Peyer's patch (tissue), 4 donors: ENCODE measurements around the gene PCDHGB6. TPM values are rescaled to one million over a fixed set of nuclear protein-coding genes. Genes with fewer than 3 reads are reported as not detected.
"Not testable (repeated sequence)": the region's sequence is repeated elsewhere in the genome, so short reads cannot be mapped to it uniquely, and the experiment has no call there.

Experiments used
- DNase-seq, 3 donors: peaks; one replicate each; pipeline ENCODE4 v3.0.0-alpha.2; 2017 to 2019
- H3K27ac ChIP-seq, 4 donors: fragments of 200-600 bp; sonication (generic); one replicate each; pipeline ENCODE4 v1.5.1; 2016 to 2019
- H3K27me3 ChIP-seq, 2 donors: fragments of 200-600 bp; sonication (generic); one replicate each; pipeline ENCODE4 v1.5.1; 2019
- H3K36me3 ChIP-seq, 3 donors: fragments of 200-600 bp; sonication (generic); one replicate each; pipeline ENCODE4 v1.5.1; 2016 to 2019
- H3K4me1 ChIP-seq, 4 donors: fragments of 200-600 bp; sonication (generic); one replicate each; pipeline ENCODE4 v1.5.1; 2016 to 2019
- H3K4me3 ChIP-seq, 4 donors: fragments of 200-600 bp; sonication (generic); 1 replicate in 3 of 4; 2 replicates in 1 of 4; pipeline ENCODE4 v1.5.1; 2016 to 2019; ENCODE audit warnings: mild to moderate bottlenecking in 1 of 4
- H3K9me3 ChIP-seq, 4 donors: fragments of 200-600 bp; sonication (generic); one replicate each; pipeline ENCODE4 v1.5.1; 2016 to 2019; ENCODE audit warnings: mild to moderate bottlenecking in 1 of 4
- POLR2A ChIP-seq, 2 donors: fragments of 450-650 bp; IDR thresholded peaks; one replicate each; pipeline ENCODE4 v1.5.1; 2017; ENCODE audit warnings: antibody characterized with exemption in 2 of 2, mild to moderate bottlenecking in 2 of 2, moderate library complexity in 2 of 2
- total RNA-seq, 4 donors: library from RNA; depleted of rRNA; stranded (reverse); fragments of >200 nt; gene quantifications; one replicate each; pipeline ENCODE4 v1.1.0, GENCODE V29; 2016
- TF ChIP-seq, protein P1 (sequence below), 6 experiments: fragments of 450-650 bp in 4 of 6; fragments of 200-600 bp in 2 of 6; sonication (generic) in 1 of 6; IDR thresholded peaks; one replicate each; pipeline ENCODE4 v1.5.1; 2017 to 2019; ENCODE audit warnings: antibody characterized with exemption in 6 of 6, mild to moderate bottlenecking in 3 of 6, moderate library complexity in 1 of 6

Gene PCDHGB6
- total RNA-seq, 4 donors from 2014 or later = 1.1 to 7.4 (median 3.3) TPM

DNA sequence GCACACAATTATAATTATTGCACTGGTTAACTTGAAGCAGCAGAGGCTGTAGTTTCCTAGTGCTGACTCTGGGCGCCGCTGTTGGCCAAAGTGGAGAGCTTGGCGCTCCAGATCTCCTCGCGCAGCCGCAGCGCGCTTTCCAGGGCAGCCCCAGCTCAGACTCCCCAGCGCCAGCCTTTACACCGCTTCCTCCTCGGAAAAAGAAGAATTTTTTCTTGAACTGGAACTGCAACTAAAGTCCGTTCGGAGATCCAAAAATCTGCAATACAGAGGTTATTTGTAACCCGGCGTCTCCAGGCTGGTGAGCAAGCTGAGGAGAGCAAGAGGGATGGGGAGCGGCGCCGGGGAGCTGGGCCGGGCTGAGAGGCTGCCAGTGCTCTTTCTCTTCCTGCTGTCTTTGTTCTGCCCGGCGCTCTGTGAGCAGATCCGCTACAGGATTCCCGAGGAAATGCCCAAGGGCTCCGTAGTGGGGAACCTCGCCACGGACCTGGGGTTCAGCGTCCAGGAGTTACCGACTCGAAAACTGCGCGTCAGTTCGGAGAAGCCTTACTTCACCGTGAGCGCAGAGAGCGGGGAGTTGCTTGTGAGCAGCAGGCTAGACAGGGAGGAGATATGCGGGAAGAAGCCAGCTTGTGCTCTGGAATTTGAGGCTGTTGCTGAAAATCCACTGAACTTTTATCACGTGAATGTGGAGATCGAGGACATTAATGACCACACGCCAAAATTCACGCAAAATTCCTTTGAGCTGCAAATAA is 20.1 kb upstream of the PCDHGB6 start, which contains the start of gene PCDHGB4:
Gene PCDHGB4 (plus strand): TSS at position 142 of the 755 bp plus-strand sequence. CDS start 187 bp downstream, at position 329.
- TF ChIP-seq, protein P1, sequence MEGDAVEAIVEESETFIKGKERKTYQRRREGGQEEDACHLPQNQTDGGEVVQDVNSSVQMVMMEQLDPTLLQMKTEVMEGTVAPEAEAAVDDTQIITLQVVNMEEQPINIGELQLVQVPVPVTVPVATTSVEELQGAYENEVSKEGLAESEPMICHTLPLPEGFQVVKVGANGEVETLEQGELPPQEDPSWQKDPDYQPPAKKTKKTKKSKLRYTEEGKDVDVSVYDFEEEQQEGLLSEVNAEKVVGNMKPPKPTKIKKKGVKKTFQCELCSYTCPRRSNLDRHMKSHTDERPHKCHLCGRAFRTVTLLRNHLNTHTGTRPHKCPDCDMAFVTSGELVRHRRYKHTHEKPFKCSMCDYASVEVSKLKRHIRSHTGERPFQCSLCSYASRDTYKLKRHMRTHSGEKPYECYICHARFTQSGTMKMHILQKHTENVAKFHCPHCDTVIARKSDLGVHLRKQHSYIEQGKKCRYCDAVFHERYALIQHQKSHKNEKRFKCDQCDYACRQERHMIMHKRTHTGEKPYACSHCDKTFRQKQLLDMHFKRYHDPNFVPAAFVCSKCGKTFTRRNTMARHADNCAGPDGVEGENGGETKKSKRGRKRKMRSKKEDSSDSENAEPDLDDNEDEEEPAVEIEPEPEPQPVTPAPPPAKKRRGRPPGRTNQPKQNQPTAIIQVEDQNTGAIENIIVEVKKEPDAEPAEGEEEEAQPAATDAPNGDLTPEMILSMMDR (IDR thresholded peaks at IDR 0.05) = peak in 3 of 6 experiments; percentile 4 to 17 (median 14)
- H3K27ac ChIP-seq, DNase-seq, H3K4me3 ChIP-seq, H3K27me3 ChIP-seq, H3K4me1 ChIP-seq, H3K36me3 ChIP-seq: not testable (repeated sequence)
- peaks cover 0 to 60% (median 10%) of the 10 kb centered on the region in 4 donors for H3K9me3 ChIP-seq

DNA sequence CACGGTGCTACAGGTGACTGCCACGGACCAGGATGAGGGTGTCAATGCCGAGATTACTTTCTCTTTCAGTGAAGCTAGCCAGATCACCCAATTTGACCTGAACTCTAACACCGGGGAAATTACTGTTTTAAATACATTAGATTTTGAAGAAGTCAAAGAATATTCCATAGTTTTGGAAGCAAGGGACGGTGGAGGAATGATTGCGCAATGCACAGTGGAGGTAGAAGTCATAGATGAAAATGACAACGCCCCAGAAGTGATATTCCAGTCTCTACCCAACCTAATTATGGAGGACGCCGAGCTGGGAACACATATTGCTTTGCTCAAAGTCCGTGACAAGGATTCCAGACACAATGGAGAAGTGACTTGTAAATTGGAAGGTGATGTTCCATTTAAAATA is 19.2 kb upstream of the PCDHGB6 start:
- Histone ChIP-seq H3K4me1 (no peaks in the 10 kb centered on the region), H3K36me3 (no peaks in the 10 kb centered on the region), H3K9me3 (peaks cover 0 to 60% (median 13%) of the 10 kb centered on the region in 4 donors), H3K4me3 (no peak overlapping the region), H3K27me3 (no peaks in the 10 kb centered on the region), H3K27ac (no peak overlapping the region)
- no peak for TF ChIP-seq POLR2A (IDR thresholded peaks at IDR 0.05)
- TF ChIP-seq, protein P1 (IDR thresholded peaks at IDR 0.05) = no peak
- no peak for DNase-seq

DNA sequence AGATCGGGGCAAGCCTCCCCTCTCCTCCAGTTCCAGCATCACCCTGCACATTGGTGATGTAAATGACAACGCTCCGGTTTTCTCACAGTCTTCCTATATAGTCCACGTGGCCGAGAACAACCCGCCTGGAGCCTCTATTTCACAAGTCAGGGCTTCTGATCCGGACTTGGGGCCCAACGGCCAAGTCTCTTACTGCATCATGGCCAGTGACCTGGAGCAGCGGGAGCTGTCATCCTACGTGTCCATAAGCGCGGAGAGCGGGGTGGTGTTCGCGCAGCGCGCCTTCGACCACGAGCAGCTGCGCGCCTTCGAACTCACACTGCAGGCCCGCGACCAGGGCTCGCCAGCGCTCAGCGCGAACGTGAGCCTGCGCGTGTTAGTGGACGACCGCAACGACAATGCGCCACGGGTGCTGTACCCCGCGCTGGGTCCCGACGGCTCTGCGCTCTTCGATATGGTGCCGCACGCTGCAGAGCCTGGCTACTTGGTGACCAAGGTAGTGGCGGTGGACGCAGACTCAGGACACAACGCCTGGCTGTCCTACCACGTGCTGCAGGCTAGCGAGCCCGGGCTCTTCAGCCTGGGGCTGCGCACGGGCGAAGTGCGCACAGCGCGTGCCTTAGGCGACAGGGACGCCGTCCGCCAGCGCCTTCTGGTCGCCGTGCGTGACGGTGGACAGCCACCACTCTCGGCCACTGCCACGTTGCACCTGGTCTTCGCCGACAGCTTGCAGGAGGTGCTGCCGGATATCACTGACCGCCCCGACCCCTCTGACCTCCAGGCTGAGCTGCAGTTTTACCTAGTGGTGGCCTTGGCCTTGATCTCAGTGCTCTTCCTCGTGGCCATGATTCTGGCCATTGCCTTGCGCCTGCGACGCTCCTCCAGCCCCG is 18.4 kb upstream of the PCDHGB6 start:
- Histone ChIP-seq H3K27me3 (no peaks in the 10 kb centered on the region), H3K27ac (no peak overlapping the region), H3K4me1 (no peaks in the 10 kb centered on the region), H3K36me3 (no peaks in the 10 kb centered on the region), H3K4me3 (no peak overlapping the region), H3K9me3 (peaks cover 0 to 62% (median 15%) of the 10 kb centered on the region in 4 donors)
- TF ChIP-seq POLR2A (IDR thresholded peaks at IDR 0.05) = no peak
- TF ChIP-seq, protein P1 (IDR thresholded peaks at IDR 0.05) = no peak
- no peak for DNase-seq

DNA sequence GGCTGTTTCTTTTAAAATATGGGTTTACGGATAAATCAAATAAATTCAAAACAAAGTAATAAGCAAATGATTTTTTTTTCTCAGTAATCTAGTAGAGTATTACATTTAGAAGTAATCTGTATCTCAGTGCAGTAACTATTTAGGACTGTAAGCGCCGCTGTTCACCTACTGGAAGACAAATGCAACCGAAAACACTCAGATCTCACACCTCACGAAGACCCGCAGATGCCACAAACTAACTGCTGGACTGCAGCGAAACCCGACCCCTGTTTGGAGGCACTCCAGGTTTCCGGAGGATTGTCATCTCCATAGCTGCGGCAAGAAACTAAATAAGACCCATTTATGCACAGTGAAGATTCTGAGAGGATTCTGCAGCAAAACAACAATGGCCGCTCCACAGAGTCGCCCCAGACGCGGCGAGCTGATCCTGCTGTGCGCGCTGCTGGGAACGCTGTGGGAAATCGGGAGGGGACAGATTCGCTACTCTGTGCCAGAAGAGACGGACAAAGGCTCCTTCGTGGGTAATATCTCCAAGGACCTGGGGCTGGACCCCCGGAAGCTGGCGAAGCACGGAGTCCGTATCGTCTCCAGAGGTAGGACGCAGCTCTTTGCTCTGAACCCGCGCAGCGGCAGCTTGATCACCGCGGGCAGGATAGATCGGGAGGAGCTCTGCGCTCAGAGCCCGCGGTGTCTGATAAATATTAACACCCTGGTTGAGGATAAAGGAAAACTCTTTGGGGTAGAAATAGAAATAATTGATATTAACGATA is 15.2 kb upstream of the PCDHGB6 start, which contains the start of gene PCDHGA8:
Gene PCDHGA8 (plus strand): TSS at position 205 of the 770 bp plus-strand sequence. CDS start 181 bp downstream, at position 386.
- DNase-seq = no peak
- Histone ChIP-seq H3K36me3 (no peaks in the 10 kb centered on the region), H3K9me3 (peaks cover 0 to 62% (median 15%) of the 10 kb centered on the region in 4 donors), H3K4me3 (no peak within 1 kb of the TSS), H3K27me3 (no peaks in the 10 kb centered on the region), H3K27ac (no peak within 1 kb of the TSS), H3K4me1 (no peaks in the 10 kb centered on the region)
- TF ChIP-seq POLR2A (IDR thresholded peaks at IDR 0.05) = no peak
- TF ChIP-seq, protein P1 (IDR thresholded peaks at IDR 0.05) = no peak

DNA sequence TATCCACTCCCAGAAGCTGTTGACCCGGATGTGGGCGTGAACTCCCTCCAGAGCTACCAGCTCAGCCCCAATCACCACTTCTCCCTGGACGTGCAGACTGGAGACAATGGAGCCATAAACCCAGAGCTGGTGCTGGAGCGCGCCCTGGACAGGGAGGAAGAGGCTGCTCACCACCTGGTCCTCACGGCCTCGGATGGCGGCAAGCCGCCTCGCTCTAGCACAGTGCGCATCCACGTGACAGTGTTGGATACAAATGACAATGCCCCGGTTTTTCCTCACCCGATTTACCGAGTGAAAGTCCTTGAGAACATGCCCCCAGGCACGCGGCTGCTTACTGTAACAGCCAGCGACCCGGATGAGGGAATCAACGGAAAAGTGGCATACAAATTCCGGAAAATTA is 14.6 kb upstream of the PCDHGB6 start:
- Histone ChIP-seq H3K27me3 (no peaks in the 10 kb centered on the region), H3K36me3 (no peaks in the 10 kb centered on the region), H3K4me1 (no peaks in the 10 kb centered on the region), H3K4me3 (no peak overlapping the region), H3K27ac (no peak overlapping the region), H3K9me3 (peaks cover 0 to 60% (median 15%) of the 10 kb centered on the region in 4 donors)
- DNase-seq = no peak
- TF ChIP-seq POLR2A (IDR thresholded peaks at IDR 0.05) = no peak
- TF ChIP-seq, protein P1 (IDR thresholded peaks at IDR 0.05) = no peak

DNA sequence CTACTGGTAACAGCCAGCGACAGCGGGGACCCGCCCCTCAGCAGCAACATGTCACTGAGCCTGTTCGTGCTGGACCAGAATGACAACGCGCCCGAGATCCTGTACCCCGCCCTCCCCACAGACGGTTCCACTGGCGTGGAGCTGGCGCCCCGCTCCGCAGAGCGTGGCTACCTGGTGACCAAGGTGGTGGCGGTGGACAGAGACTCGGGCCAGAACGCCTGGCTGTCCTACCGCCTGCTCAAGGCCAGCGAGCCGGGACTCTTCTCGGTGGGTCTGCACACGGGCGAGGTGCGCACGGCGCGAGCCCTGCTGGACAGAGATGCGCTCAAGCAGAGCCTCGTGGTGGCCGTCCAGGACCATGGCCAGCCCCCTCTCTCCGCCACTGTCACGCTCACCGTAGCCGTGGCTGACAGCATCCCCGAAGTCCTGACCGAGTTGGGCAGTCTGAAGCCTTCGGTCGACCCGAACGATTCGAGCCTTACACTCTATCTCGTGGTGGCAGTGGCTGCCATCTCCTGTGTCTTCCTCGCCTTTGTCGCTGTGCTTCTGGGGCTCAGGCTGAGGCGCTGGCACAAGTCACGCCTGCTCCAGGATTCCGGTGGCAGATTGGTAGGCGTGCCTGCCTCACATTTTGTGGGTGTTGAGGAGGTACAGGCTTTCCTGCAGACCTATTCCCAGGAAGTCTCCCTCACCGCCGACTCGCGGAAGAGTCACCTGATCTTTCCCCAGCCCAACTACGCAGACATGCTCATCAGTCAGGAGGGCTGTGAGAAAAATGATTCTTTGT is 13.2 kb upstream of the PCDHGB6 start:
- H3K27me3 ChIP-seq, DNase-seq, H3K36me3 ChIP-seq, H3K4me1 ChIP-seq, H3K4me3 ChIP-seq, H3K27ac ChIP-seq: not testable (repeated sequence)
- peaks cover 0 to 60% (median 17%) of the 10 kb centered on the region in 4 donors for H3K9me3 ChIP-seq
